ENCODE data around the gene DDAH1.

DDAH1 gene

GRCh38 chr1:85274969-85275453 lies 189.9 kb downstream of the DDAH1 start:
- no peak for DNase-seq (ENCODE audit: low read depth in 2 of 2)

GRCh38 chr1:85273397-85273796 lies 191.6 kb downstream of the DDAH1 start:
- DNase-seq (ENCODE audit: low read depth in 2 of 2) = no peak

- no peak for DNase-seq (ENCODE audit: low read depth in 2 of 2)
Observed at GRCh38 chr1:85268801-85269585, 196.0 kb downstream of the DDAH1 start.
